BLaER1 treated with 17β-estradiol and CSF1 and Interleukin-3, amounts not matched to agents 10 nM and 100 nM (cell line): ENCODE data around the gene RSPH10B2.
"Not testable (repeated sequence)": the region's sequence is repeated elsewhere in the genome, so short reads cannot be mapped to it uniquely, and the experiment has no call there.

Experiments
- H3K27ac ChIP-seq, 11 experiments: shearing (Covaris generic); formaldehyde crosslinking; 2 replicates each; pipeline ENCODE4 v1.8.1; 2022
- H3K27me3 ChIP-seq, 11 experiments: shearing (Covaris generic); formaldehyde crosslinking; 2 replicates each; pipeline ENCODE4 v1.8.1; 2022
- H3K36me3 ChIP-seq, 11 experiments: shearing (Covaris generic); formaldehyde crosslinking; 2 replicates each; pipeline ENCODE4 v1.8.1; 2022
- H3K4me1 ChIP-seq, 10 experiments: shearing (Covaris generic); formaldehyde crosslinking; 2 replicates each; pipeline ENCODE4 v1.8.1; 2022
- H3K4me2 ChIP-seq, 11 experiments: shearing (Covaris generic); formaldehyde crosslinking; 2 replicates each; pipeline ENCODE4 v1.8.1; 2022
- H3K4me3 ChIP-seq, 10 experiments: shearing (Covaris generic); formaldehyde crosslinking; 2 replicates each; pipeline ENCODE4 v1.8.1; 2022
- H3K9ac ChIP-seq, 11 experiments: shearing (Covaris generic); formaldehyde crosslinking; 2 replicates each; pipeline ENCODE4 v1.8.1; 2022
- H3K9me3 ChIP-seq, 11 experiments: shearing (Covaris generic); formaldehyde crosslinking; replicated peaks in 1 of 11; 2 replicates each; pipeline ENCODE4 v1.8.1; 2022
- H4K20me1 ChIP-seq, 11 experiments: shearing (Covaris generic); formaldehyde crosslinking; 2 replicates each; pipeline ENCODE4 v1.8.1; 2022
- Cebpa-rat ChIP-seq, 11 experiments: shearing (Covaris generic); IDR thresholded peaks; 2 replicates each; pipeline ENCODE4 v1.8.1; 2022

The RSPH10B2 gene

DNA sequence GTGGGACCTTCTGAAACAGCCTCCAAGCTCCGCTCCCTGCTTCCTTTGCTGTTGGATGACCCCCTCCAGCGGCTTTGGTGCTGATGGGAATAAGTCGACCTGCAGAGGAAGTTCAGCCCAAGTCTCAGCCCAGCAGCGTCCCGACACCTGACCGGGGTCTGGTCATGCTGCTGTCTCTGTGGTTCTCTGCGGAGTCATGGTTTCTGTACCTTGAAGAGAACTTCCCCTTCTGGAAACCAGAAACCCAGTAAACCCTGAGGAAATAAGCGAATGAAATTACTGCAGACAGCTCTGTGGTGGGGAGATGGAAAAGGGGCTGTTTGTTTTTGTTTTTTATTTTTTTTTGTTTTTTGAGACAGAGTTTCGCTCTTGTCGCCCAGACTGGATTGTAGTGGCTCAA is 28.9 kb upstream of the RSPH10B2 start:
- peak overlapping the region; percentile 35 to 77 (median 69); a peak in 21 of 22 replicates for H3K27ac ChIP-seq
- TF ChIP-seq Cebpa-rat (IDR thresholded peaks at IDR 0.05), result 0 out of 22 replicates have a peak, but pooled peaks of 1 of the 11 experiments have one; percentile 36

DNA sequence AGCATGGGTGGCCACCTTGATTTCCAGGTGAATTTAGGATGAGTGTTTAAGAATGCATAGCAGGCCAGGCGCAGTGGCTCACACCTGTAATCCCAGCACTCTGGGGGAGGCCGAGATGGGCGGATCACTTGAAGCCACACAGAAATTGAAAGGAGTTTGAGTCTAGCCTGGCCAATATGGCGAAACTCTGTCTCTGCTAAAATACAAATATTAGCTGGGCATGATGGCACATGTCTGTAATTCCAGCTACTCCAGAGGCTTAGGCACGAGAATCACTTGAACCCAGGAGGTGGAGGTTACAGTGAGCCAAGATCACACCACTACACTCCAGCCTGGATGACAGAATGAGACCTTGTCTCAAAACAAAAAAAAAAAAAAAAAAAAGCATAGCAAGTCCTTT is 27.6 kb upstream of the RSPH10B2 start:
- H3K4me3 ChIP-seq, H3K9me3 ChIP-seq, H3K36me3 ChIP-seq, H3K27me3 ChIP-seq, H3K9ac ChIP-seq: not testable (repeated sequence)
- peaks cover 22 to 39% (median 34%) of the 10 kb centered on the region in 10 experiments for H3K4me1 ChIP-seq
- peaks cover 0 to 13% (median 7%) of the 10 kb centered on the region in 11 experiments; a peak in 10 of 22 replicates for H4K20me1 ChIP-seq
- H3K27ac ChIP-seq, result peak overlapping the region in 5 of 11 experiments; percentile 44 to 77 (median 69); a peak in 7 of 22 replicates
- peak overlapping the region in 10 of 11 experiments; percentile 55 to 85 (median 76); a peak in 15 of 22 replicates for H3K4me2 ChIP-seq

More for the DNA sequence above, 28.9 kb upstream of the RSPH10B2 start:
- peak overlapping the region in 8 of 11 experiments; percentile 36 to 66 (median 54); a peak in 15 of 22 replicates for H3K9ac ChIP-seq
- peaks cover 16 to 32% (median 28%) of the 10 kb centered on the region in 10 experiments for H3K4me1 ChIP-seq
- H3K36me3 ChIP-seq, result no peaks in the 10 kb centered on the region
- peaks cover 0 to 9% (median 0%) of the 10 kb centered on the region in 11 experiments; a peak in 5 of 22 replicates for H3K9me3 ChIP-seq
- peaks cover 0 to under 1% (median 0%) of the 10 kb centered on the region in 11 experiments; a peak in 2 of 22 replicates for H4K20me1 ChIP-seq
- H3K4me2 ChIP-seq, result peak overlapping the region; percentile 55 to 92 (median 76)
- no peak overlapping the region for H3K4me3 ChIP-seq
- H3K27me3 ChIP-seq, result no peaks in the 10 kb centered on the region

GRCh38 chr7:6727663-6728062 is 26.2 kb upstream of the RSPH10B2 start:
- H4K20me1 ChIP-seq, result peaks cover 0 to 16% (median 9%) of the 10 kb centered on the region in 11 experiments; a peak in 11 of 22 replicates

DNA sequence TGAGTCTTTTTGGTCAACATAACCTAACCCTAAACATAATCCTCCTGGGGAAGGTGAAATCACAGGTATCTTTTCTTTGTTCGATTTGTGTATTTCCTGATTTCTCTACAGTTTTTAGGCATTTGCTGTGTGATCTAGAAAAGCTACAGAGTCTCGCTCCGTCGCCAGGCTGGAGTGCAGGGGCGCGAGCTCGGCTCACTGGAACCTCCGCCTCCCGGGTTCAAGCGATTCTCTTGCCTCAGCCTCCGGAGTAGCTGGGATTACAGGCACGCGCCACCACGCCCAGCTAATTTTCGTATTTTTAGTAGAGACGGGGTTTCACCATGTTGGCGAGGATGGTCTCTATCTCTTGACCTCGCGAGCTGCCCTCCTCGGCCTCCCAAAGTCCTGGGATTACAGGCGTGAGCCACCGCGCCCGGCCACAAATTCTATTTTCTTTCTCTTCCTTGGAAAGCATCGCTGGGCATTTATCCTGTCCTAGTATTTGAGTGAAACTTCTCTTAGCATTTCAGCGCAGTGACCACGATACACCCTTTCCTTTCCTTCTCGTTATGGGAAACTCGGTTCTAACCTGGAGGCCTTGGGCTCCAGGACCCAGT is 24.9 kb upstream of the RSPH10B2 start:
- H3K27me3 ChIP-seq, H3K9me3 ChIP-seq: not testable (repeated sequence)
- peak overlapping the region; percentile 89 to 96 (median 93) for H3K27ac ChIP-seq
- peaks cover 0 to 17% (median 13%) of the 10 kb centered on the region in 11 experiments; a peak in 11 of 22 replicates for H4K20me1 ChIP-seq
- H3K9ac ChIP-seq, result peak overlapping the region; percentile 90 to 98 (median 95)
- peak overlapping the region; percentile 80 to 97 (median 90) for H3K4me2 ChIP-seq
- peak overlapping the region; percentile 85 to 99 (median 94); a peak in 19 of 20 replicates for H3K4me3 ChIP-seq
- peaks cover 18 to 27% (median 20%) of the 10 kb centered on the region in 11 experiments for H3K36me3 ChIP-seq
- peaks cover 24 to 41% (median 35%) of the 10 kb centered on the region in 10 experiments for H3K4me1 ChIP-seq

More at GRCh38 chr7:6727663-6728062, 26.2 kb upstream of the RSPH10B2 start:
- Histone ChIP-seq H3K27ac (no peak overlapping the region), H3K9ac (no peak overlapping the region), H3K27me3 (no peaks in the 10 kb centered on the region), H3K36me3 (peaks cover 5 to 14% (median 7%) of the 10 kb centered on the region in 11 experiments; a peak in 21 of 22 replicates), H3K4me3 (no peak overlapping the region), H3K4me1 (peaks cover 24 to 41% (median 35%) of the 10 kb centered on the region in 10 experiments), H3K9me3 (peaks cover 0 to 9% (median 0%) of the 10 kb centered on the region in 11 experiments; a peak in 5 of 22 replicates), H3K4me2 (no peak overlapping the region)
- no peak for TF ChIP-seq Cebpa-rat (IDR thresholded peaks at IDR 0.05)

- TF ChIP-seq Cebpa-rat (IDR thresholded peaks at IDR 0.05), result no peak
- peaks cover 0 to 20% (median 14%) of the 10 kb centered on the region in 11 experiments; a peak in 11 of 22 replicates for H4K20me1 ChIP-seq
- H3K9ac ChIP-seq, result peak overlapping the region; percentile 90 to 98 (median 95)
- peak overlapping the region; percentile 89 to 96 (median 93) for H3K27ac ChIP-seq
- peak overlapping the region; percentile 85 to 99 (median 94) for H3K4me3 ChIP-seq
- peaks cover 26 to 34% (median 27%) of the 10 kb centered on the region in 11 experiments for H3K36me3 ChIP-seq
- H3K4me1 ChIP-seq, result peaks cover 24 to 36% (median 31%) of the 10 kb centered on the region in 10 experiments
- no peaks in the 10 kb centered on the region for H3K27me3 ChIP-seq
- peaks cover 0 to 9% (median 0%) of the 10 kb centered on the region in 11 experiments; a peak in 5 of 22 replicates for H3K9me3 ChIP-seq
- peak overlapping the region; percentile 80 to 97 (median 90) for H3K4me2 ChIP-seq
Measured at GRCh38 chr7:6729492-6730342, 24.2 kb upstream of the RSPH10B2 start.

DNA sequence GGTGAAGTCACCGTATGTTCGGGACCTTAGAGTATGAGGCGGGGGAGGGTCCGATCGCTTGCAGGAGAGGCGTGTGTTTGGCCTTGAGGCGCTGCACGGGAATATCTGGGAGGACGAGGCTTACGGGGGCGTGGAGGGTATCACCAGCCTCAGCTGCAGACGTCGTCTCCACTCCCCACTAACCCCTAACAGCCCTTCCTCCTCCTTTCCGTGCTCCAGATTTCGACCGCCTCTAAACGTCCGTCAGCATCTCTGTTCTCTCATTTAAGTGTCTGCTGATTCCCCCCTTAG is 23.6 kb upstream of the RSPH10B2 start:
- Histone ChIP-seq H3K9ac (peak overlapping the region; percentile 90 to 98 (median 95)), H3K4me1 (peaks cover 18 to 30% (median 25%) of the 10 kb centered on the region in 10 experiments), H3K4me3 (peak overlapping the region; percentile 85 to 99 (median 94)), H3K27ac (peak overlapping the region; percentile 89 to 96 (median 93)), H3K27me3 (no peaks in the 10 kb centered on the region), H4K20me1 (peaks cover 0 to 23% (median 14%) of the 10 kb centered on the region in 11 experiments; a peak in 11 of 22 replicates), H3K9me3 (peaks cover 0 to 9% (median 0%) of the 10 kb centered on the region in 11 experiments; a peak in 5 of 22 replicates), H3K4me2 (peak overlapping the region; percentile 80 to 97 (median 90)), H3K36me3 (peaks cover 31 to 39% (median 33%) of the 10 kb centered on the region in 11 experiments)
- no peak for TF ChIP-seq Cebpa-rat (IDR thresholded peaks at IDR 0.05)

GRCh38 chr7:6738415-6738814 is 15.5 kb upstream of the RSPH10B2 start:
- H3K9me3 ChIP-seq, H3K27ac ChIP-seq, H3K4me1 ChIP-seq, H3K9ac ChIP-seq, H3K4me2 ChIP-seq, H3K4me3 ChIP-seq, H3K27me3 ChIP-seq: not testable (repeated sequence)
- peaks cover 7 to 33% (median 19%) of the 10 kb centered on the region in 11 experiments; a peak in 15 of 22 replicates for H4K20me1 ChIP-seq
- peaks cover 68 to 93% (median 73%) of the 10 kb centered on the region in 11 experiments for H3K36me3 ChIP-seq

DNA sequence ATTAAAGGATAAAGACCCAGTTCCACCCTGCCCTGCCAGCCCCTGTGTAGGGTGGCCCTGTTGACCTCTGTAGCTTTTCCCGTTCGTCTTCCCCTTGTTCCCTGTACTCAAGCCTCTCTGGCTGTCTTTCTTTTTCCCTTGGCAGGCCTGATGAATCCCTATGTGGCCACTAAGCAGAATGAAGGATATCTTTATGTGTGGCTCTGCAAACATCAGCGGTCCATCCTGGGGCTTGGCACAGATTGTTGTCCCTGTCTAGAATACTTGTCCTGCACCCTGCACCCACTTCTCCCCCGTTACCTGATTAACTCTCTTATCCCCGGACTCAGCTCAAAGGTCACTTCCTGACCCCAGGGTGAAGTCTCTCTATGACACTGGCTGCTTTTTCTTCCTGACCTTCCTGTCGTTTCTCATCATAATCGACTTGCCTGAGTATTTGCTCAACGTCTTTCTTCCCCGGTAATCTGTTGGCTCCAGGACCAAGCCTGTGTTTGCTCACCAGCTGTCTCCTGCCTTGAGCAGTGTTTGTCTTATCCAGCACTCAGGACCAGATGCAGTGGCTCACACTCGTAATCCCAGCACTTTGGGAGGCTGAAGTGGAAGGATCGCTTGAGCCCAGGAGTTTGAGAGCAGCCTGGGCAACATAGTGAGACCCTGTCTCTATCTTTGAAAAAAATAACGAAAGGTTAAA is 9.3 kb upstream of the RSPH10B2 start:
- H3K9me3 ChIP-seq, H3K4me1 ChIP-seq, H3K4me3 ChIP-seq, H3K9ac ChIP-seq, H3K4me2 ChIP-seq, H3K27me3 ChIP-seq, H3K27ac ChIP-seq: not testable (repeated sequence)
- Histone ChIP-seq H4K20me1 (peaks cover 7 to 14% (median 12%) of the 10 kb centered on the region in 11 experiments; a peak in 15 of 22 replicates), H3K36me3 (peaks cover 15 to 55% (median 33%) of the 10 kb centered on the region in 11 experiments; a peak in 20 of 22 replicates)

- H3K27ac ChIP-seq, H3K4me1 ChIP-seq, H3K4me3 ChIP-seq, H3K4me2 ChIP-seq, H3K9ac ChIP-seq, H3K27me3 ChIP-seq, H4K20me1 ChIP-seq, H3K9me3 ChIP-seq: not testable (repeated sequence)
- H3K36me3 ChIP-seq, result peaks cover 0 to 22% (median 10%) of the 10 kb centered on the region in 11 experiments; a peak in 14 of 22 replicates
Measured at GRCh38 chr7:6749335-6749734, 4.6 kb upstream of the RSPH10B2 start.

GRCh38 chr7:6750173-6750572 is 3.7 kb upstream of the RSPH10B2 start:
- H3K4me3 ChIP-seq, H3K27ac ChIP-seq, H3K4me1 ChIP-seq, H3K9me3 ChIP-seq, H3K4me2 ChIP-seq, H4K20me1 ChIP-seq, H3K9ac ChIP-seq, H3K27me3 ChIP-seq: not testable (repeated sequence)
- peaks cover 0 to 18% (median 10%) of the 10 kb centered on the region in 11 experiments; a peak in 13 of 22 replicates for H3K36me3 ChIP-seq

GRCh38 chr7:6761186-6761585 is 7.3 kb downstream of the RSPH10B2 start:
- not testable (repeated sequence) for H4K20me1 ChIP-seq, H3K9me3 ChIP-seq, H3K4me3 ChIP-seq, H3K4me1 ChIP-seq, H3K27me3 ChIP-seq, H3K36me3 ChIP-seq, H3K27ac ChIP-seq, H3K4me2 ChIP-seq, H3K9ac ChIP-seq

DNA sequence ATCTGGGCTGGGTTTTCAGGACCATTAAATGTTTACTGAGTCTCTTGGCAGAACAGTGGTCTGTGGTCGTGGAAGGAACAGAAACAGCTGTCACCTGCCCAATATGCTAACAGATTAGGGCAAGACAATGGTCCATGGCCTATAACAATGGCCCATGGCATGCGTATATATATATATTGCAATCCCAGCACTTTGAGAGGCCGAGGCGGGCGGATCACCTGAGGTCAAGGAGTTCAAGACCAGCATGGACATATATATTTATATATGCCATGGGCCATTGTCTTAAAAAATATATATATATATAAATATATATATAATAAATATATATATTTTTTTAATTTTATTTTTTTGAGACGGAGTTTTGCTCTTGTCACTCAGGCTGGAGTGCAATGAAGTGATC is 27.7 kb downstream of the RSPH10B2 start:
- H3K27ac ChIP-seq, H3K9ac ChIP-seq, H3K9me3 ChIP-seq, H3K36me3 ChIP-seq, H3K4me2 ChIP-seq, H4K20me1 ChIP-seq, H3K4me1 ChIP-seq, H3K4me3 ChIP-seq, H3K27me3 ChIP-seq: not testable (repeated sequence)
